Activated CD4-positive, alpha-beta T cell treated with anti-CD3 and anti-CD28 coated beads, Interleukin-2, amount 50 U/mL, for 48 hours (primary cell): ENCODE data around the gene AARS1.
A peak's percentile ranks its signal among the peaks of the same experiment; 100 is the strongest.
"Not testable (repeated sequence)": the region's sequence is repeated elsewhere in the genome, so short reads cannot be mapped to it uniquely, and the experiment has no call there.

Experiments used
- DNase-seq, 2 experiments: peaks; one replicate each; pipeline ENCODE4 v3.0.0-alpha.2; 2020

The AARS1 gene

GRCh38 chr16:70223971-70224513 lies 65.3 kb downstream of the AARS1 start:
- not testable (repeated sequence) for DNase-seq

- not testable (repeated sequence) for DNase-seq
Observed at GRCh38 chr16:70223216-70223615, 66.1 kb downstream of the AARS1 start.

GRCh38 chr16:70222574-70222973 lies 66.7 kb downstream of the AARS1 start:
- peak in 1 of 2 experiments; percentile 4 for DNase-seq

DNA sequence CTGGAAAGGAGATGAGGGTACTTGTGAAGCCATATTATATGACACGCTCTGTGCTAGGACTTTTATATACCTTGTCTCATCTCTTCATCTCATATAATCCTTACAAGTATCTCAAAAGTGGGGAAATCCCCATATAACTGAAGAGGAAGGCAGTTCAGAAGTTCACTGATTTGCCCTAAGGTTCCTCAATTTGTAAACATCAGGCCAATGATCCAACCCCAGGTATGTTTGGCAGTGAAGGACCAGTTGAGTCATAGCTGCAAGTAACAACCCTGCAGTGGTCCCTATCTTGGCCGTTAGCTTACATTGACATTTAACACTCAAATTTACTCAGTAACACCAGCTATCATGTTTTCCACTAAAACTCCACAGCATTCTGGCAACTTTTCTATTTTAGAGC lies 70.7 kb downstream of the AARS1 start:
- not testable (repeated sequence) for DNase-seq

GRCh38 chr16:70206382-70206781 lies 82.9 kb downstream of the AARS1 start:
- not testable (repeated sequence) for DNase-seq

- not testable (repeated sequence) for DNase-seq
Observed at GRCh38 chr16:70204668-70205405, 84.5 kb downstream of the AARS1 start.

DNA sequence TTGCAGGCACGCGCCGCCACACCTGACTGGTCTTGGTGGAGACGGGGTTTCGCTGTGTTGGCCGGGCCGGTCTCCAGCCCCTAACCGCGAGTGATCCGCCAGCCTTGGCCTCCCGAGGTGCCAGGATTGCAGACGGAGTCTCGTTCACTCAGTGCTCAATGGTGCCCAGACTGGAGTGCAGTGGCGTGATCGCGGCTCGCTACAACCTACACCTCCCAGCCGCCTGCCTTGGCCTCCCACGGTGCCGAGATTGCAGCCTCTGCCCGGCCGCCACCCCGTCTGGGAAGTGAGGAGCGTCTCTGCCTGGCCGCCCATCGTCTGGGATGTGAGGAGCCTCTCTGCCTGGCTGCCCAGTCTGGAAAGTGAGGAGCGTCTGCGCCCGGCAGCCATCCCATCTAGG lies 85.3 kb downstream of the AARS1 start:
- DNase-seq = not testable (repeated sequence)

DNA sequence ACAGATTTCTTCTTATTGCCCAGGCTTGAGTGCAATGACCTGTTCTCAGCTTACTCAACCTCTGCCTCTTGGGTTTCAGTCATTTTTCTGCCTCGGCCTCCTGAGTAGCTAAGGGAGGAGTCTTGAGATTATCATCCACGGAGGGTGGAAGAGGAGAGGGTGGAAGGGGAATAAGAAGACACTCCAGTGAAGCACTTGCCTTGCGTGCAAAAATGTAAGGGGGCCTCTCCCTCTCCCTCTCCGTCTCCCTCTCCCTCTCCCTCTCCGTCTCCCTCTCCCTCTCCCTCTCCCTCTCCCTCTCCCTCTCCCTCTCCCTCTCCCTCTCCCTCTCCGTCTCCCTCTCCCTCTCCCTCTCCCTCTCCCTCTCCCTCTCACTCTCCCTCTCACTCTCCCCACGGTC lies 85.8 kb downstream of the AARS1 start:
- not testable (repeated sequence) for DNase-seq
